HCT116 (cell line): ENCODE results near the gene MAPRE2. TPM values are rescaled to one million over a fixed set of nuclear protein-coding genes. Genes with fewer than 3 reads are reported as not detected.

Experiments used
- ATAC-seq: fragments of 200-7000 bp; cut with Tn5 transposase; 2 replicates; pipeline ENCODE4 v1.9.1; 2020; ENCODE audit warnings: mild to moderate bottlenecking, moderate library complexity
- BruUV-seq: library from RNA; stranded (reverse); fragments of 400-500 nt; replicated peaks from 2 replicates; lab custom pipeline; 2021; lab: Mats Ljungman, UMichigan
- CTCF ChIA-PET: fragments of 300-600 bp; sonication (Branson Sonifier 250); formaldehyde crosslinking; loops from one replicate; lab custom pipeline; 2021; ENCODE audit warnings: antibody characterized with exemption; lab: Charles Lee
- POLR2A ChIA-PET: fragments of 300-600, 350-600 bp; sonication (Branson Sonifier 250); formaldehyde crosslinking; loops from one replicate; lab custom pipeline; 2021; ENCODE audit warnings: antibody characterized with exemption; lab: Charles Lee
- RAD21 ChIA-PET, 2 experiments: fragments of 300-600 bp; sonication (Branson Sonifier 250); formaldehyde crosslinking; loops; one replicate each; lab custom pipeline; 2023; ENCODE audit warnings: low total read pairs in 2 of 2; ENCODE audit not compliant: uncharacterized antibody in 2 of 2, unreplicated experiment in 2 of 2, low non-redundant PET in 1 of 2; lab: Charles Lee
- DNase-seq: peaks from one replicate; pipeline ENCODE4 v3.0.0-alpha.2; 2010; ENCODE audit warnings: low read depth, low spot score
- H2AFZ ChIP-seq: fragments of 200-600 bp; shearing (Covaris generic), sonication (generic); 2 replicates; pipeline ENCODE4 v1.6.1; 2017; ENCODE audit warnings: low read depth, mixed run types, mixed read lengths, antibody characterized with exemption, low read length; ENCODE audit not compliant: poor library complexity, severe bottlenecking
- H3K27ac ChIP-seq: 2 replicates; pipeline ENCODE4 v1.5.1; 2012; ENCODE audit warnings: low read depth, low read length
- H3K27me3 ChIP-seq: fragments of 200-600 bp; sonication (generic); 2 replicates; pipeline ENCODE4 v1.6.1; 2016; ENCODE audit warnings: mixed run types, low read length, mixed read lengths; ENCODE audit not compliant: insufficient read depth
- H3K36me3 ChIP-seq, 2 experiments: fragments of 200-500 bp in 1 of 2; fragments of 200-600 bp in 1 of 2; sonication (Bioruptor generic) in 1 of 2; sonication (generic) in 1 of 2; 2 replicates each; pipeline versions ENCODE4 v1.5.1 to v1.6.1; 2014 to 2016; ENCODE audit warnings: low read length in 2 of 2, inconsistent platforms in 1 of 2, mixed read lengths in 1 of 2, mixed run types in 1 of 2; ENCODE audit not compliant: insufficient read depth in 2 of 2, control insufficient read depth in 1 of 2
- H3K4me1 ChIP-seq, 2 experiments: fragments of 200-600 bp in 1 of 2; sonication (generic) in 1 of 2; 2 replicates each; pipeline versions ENCODE4 v1.5.1 to v1.6.1; 2012 to 2017; ENCODE audit warnings: low read length in 2 of 2, inconsistent platforms in 1 of 2, mild to moderate bottlenecking in 1 of 2, mixed read lengths in 1 of 2, mixed run types in 1 of 2, moderate library complexity in 1 of 2; ENCODE audit not compliant: insufficient read depth in 2 of 2, control insufficient read depth in 1 of 2
- H3K4me2 ChIP-seq: fragments of 200-600 bp; sonication (generic); 2 replicates; pipeline ENCODE4 v1.6.1; 2017; ENCODE audit warnings: mixed run types, low read length, mixed read lengths
- H3K4me3 ChIP-seq, 2 experiments: fragments of 200-600 bp in 1 of 2; sonication (generic) in 1 of 2; replicated peaks in 1 of 2; 2 replicates each; pipeline ENCODE4 v1.5.1; 2011 to 2016; ENCODE audit warnings: low read length in 2 of 2, control low read depth in 1 of 2, low read depth in 1 of 2, mild to moderate bottlenecking in 1 of 2, mixed read lengths in 1 of 2, mixed run types in 1 of 2
- H3K79me2 ChIP-seq: fragments of 200-600 bp; sonication (generic); 2 replicates; pipeline ENCODE4 v1.6.1; 2017; ENCODE audit warnings: mild to moderate bottlenecking, mixed run types, low read length, moderate library complexity, mixed read lengths; ENCODE audit not compliant: insufficient read depth
- H3K9ac ChIP-seq: fragments of 200-600 bp; sonication (generic); 2 replicates; pipeline ENCODE4 v1.6.1; 2016; ENCODE audit warnings: low read length, mixed read lengths
- H3K9me2 ChIP-seq: fragments of 200-600 bp; sonication (generic), shearing (Covaris generic); 2 replicates; pipeline ENCODE4 v1.6.1; 2017; ENCODE audit warnings: mixed run types, mild to moderate bottlenecking, moderate library complexity; ENCODE audit not compliant: insufficient read depth
- H3K9me3 ChIP-seq, 2 experiments: fragments of 200-500 bp in 1 of 2; fragments of 200-600 bp in 1 of 2; sonication (Bioruptor generic) in 1 of 2; sonication (generic) in 1 of 2; 2 replicates each; pipeline ENCODE4 v1.6.1; 2014 to 2017; ENCODE audit warnings: low read length in 2 of 2, mixed read lengths in 2 of 2, inconsistent platforms in 1 of 2, low read depth in 1 of 2, mild to moderate bottlenecking in 1 of 2, mixed run types in 1 of 2, moderate library complexity in 1 of 2; ENCODE audit not compliant: control insufficient read depth in 1 of 2, insufficient read depth in 1 of 2
- H4K20me1 ChIP-seq: fragments of 200-600 bp; sonication (generic), shearing (Covaris generic); 2 replicates; pipeline ENCODE4 v1.6.1; 2017; ENCODE audit warnings: mixed run types, mild to moderate bottlenecking, moderate library complexity; ENCODE audit not compliant: insufficient read depth
- MAX ChIP-seq: IDR thresholded peaks from 2 replicates; pipeline ENCODE4 v1.6.1; 2012
- POLR2AphosphoS5 ChIP-seq: IDR thresholded peaks from 2 replicates; pipeline ENCODE4 v1.6.1; 2011; ENCODE audit warnings: mild to moderate bottlenecking, low read depth, low read length, moderate library complexity
- REST ChIP-seq: IDR thresholded peaks from 2 replicates; pipeline ENCODE4 v1.6.1; 2012; ENCODE audit warnings: low read depth
- SIN3A ChIP-seq: IDR thresholded peaks from 2 replicates; pipeline ENCODE4 v1.6.1; 2012; ENCODE audit warnings: low read depth
- ZBTB33 ChIP-seq: IDR thresholded peaks from 2 replicates; pipeline ENCODE4 v1.6.1; 2011; ENCODE audit warnings: mild to moderate bottlenecking, low read length, moderate library complexity; ENCODE audit not compliant: insufficient replicate concordance; ENCODE audit errors: extremely low read depth
- intact Hi-C: fragments of 100-400 bp; cut with micrococcal nuclease; formaldehyde crosslinking; loops from 2 replicates; pipeline ENCODE4 v1.10.0; 2022
- total RNA-seq: library from RNA; stranded (reverse); gene quantifications from one replicate; pipeline ENCODE4 v1.2.1, GENCODE V29; 2021; ENCODE audit not compliant: unreplicated experiment

The MAPRE2 gene
- total RNA-seq, 1 experiment from 2014 or later = 17.2 TPM

- Histone ChIP-seq H4K20me1 (no peaks in the 10 kb centered on the region; the same call in 1 of the 2 replicates), H3K27ac (no peak overlapping the region), H3K4me1 (peaks cover 2 to 8% of the 10 kb centered on the region in 2 experiments; a peak in 1 of 4 replicates), H3K79me2 (no peaks in the 10 kb centered on the region), H3K27me3 (no peaks in the 10 kb centered on the region), H3K4me2 (no peak overlapping the region), H3K4me3 (no peak overlapping the region), H3K36me3 (no peaks in the 10 kb centered on the region), H2AFZ (no peak overlapping the region), H3K9me2 (no peaks in the 10 kb centered on the region), H3K9ac (no peak overlapping the region), H3K9me3 (no peaks in the 10 kb centered on the region)
- intact Hi-C loops = no loop called here
- CTCF ChIA-PET = no interaction called here
- DNase-seq (no peak), ATAC-seq (no peak)
- BruUV-seq = no TSS peak
- no peak for TF ChIP-seq POLR2AphosphoS5
- no peak for TF ChIP-seq REST
- TF ChIP-seq SIN3A = no peak
- TF ChIP-seq ZBTB33 = no peak
- TF ChIP-seq MAX = no peak
- POLR2A ChIA-PET = no interaction called here
- RAD21 ChIA-PET = no interaction called here
Measured at GRCh38 chr18:35071819-35072247, 30.6 kb downstream of the MAPRE2 start.
